ENCODE results near the gene PDE10A. TPM values are rescaled to one million over a fixed set of nuclear protein-coding genes. Genes with fewer than 3 reads are reported as not detected.
"Not testable (repeated sequence)": the region's sequence is repeated elsewhere in the genome, so short reads cannot be mapped to it uniquely, and the experiment has no call there.

The PDE10A gene
- total and polyA plus RNA-seq, 7 donors: 1.2 to 33.5 (median 7.4) TPM; not detected in 1

DNA sequence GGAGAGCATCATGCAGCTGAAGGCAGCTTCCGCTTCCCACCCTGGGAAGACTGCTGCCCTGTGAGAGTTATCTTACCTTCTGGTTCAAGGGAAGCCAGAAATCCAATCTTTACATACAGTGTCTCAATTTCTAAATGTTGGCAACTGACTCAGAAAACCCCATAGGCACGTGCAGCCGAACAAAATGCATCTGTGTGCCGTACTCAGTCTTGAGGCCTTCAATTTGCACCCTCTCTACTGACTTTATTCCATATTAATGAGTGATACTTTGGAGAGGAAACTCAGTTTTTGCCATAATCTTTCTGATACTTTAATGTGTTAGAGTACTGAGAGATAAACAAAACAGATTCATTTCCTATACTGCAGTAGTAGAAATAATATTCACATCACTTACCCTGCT is 181.1 kb downstream of the PDE10A start:
- no peaks in the 10 kb centered on the region for H3K4me1 ChIP-seq
- H3K9me3 ChIP-seq: no peaks in the 10 kb centered on the region
- no peaks in the 10 kb centered on the region for H3K36me3 ChIP-seq
- TF ChIP-seq EP300 (IDR thresholded peaks at IDR 0.05): no peak
- no peak for TF ChIP-seq POLR2AphosphoS5 (IDR thresholded peaks at IDR 0.05)
- TF ChIP-seq CTCF (IDR thresholded peaks at IDR 0.05): no peak
- TF ChIP-seq POLR2A (IDR thresholded peaks at IDR 0.05): no peak
- 90 to 91% methylated on average over 4 of the region's 4 CpGs for WGBS, 2 donors
- no peak overlapping the region for H3K27ac ChIP-seq
- intact Hi-C loops (cut with DNase I): no loop called here
- no peak for DNase-seq
- H3K27me3 ChIP-seq: no peaks in the 10 kb centered on the region
- H3K4me3 ChIP-seq: no peak overlapping the region

DNA sequence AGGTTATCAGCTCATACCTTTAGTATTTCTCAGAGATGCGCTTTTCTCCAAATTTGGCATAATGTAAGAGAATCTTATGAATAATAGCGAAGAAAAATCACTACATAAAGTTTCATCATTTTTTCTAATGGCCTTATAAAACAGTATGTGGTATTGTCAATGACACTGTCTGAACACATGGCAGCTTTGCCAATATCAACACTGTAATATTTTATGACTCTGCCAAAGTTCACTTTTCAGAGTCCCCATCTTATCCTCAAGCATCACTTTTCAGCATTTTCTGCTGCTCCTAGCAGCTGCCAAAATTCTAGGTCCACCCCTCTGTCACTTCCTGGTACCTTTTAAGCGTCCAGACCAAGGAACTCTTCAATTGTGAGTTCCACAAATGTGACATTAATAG is 182.1 kb downstream of the PDE10A start:
- H3K36me3 ChIP-seq: no peaks in the 10 kb centered on the region
- H3K27me3 ChIP-seq: no peaks in the 10 kb centered on the region
- H3K4me3 ChIP-seq: no peak overlapping the region
- no peaks in the 10 kb centered on the region for H3K4me1 ChIP-seq
- WGBS, 2 donors: 16 to 61% methylated on average over 3 of the region's 3 CpGs
- no peak for DNase-seq
- no peaks in the 10 kb centered on the region for H3K9me3 ChIP-seq
- intact Hi-C loops (cut with DNase I): no loop called here
- H3K27ac ChIP-seq: no peak overlapping the region
- TF ChIP-seq POLR2AphosphoS5 (IDR thresholded peaks at IDR 0.05) (no peak), POLR2A (IDR thresholded peaks at IDR 0.05) (no peak), CTCF (IDR thresholded peaks at IDR 0.05) (no peak), EP300 (IDR thresholded peaks at IDR 0.05) (no peak)

DNA sequence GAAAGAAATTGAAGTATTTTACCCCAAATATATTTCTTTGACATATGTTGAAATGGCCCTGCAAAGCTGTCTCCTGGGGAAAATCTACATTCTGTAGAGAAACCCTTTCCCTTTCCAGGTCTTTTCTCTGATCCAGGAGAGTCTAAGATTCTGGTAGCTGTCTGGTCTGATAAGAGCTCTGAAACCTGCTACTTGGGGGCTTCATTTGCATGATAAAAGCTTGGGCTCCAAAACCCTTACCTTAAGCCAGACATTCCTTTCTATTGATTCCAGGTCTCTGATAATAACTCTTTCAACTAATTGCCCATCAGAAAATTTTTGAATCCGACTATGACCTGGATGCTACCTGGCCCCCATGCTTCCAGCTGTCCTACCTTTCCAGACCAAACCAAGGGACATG is 184.5 kb downstream of the PDE10A start:
- no peak for TF ChIP-seq POLR2AphosphoS5 (IDR thresholded peaks at IDR 0.05)
- 88 to 93% methylated on average over 1 of the region's 1 CpG for WGBS, 2 donors
- H3K4me1 ChIP-seq: no peaks in the 10 kb centered on the region
- no peak overlapping the region for H3K4me3 ChIP-seq
- intact Hi-C loops (cut with DNase I): no loop called here
- no peaks in the 10 kb centered on the region for H3K27me3 ChIP-seq
- DNase-seq: no peak
- no peaks in the 10 kb centered on the region for H3K9me3 ChIP-seq
- H3K36me3 ChIP-seq: no peaks in the 10 kb centered on the region
- no peak overlapping the region for H3K27ac ChIP-seq

- H3K36me3 ChIP-seq: no peaks in the 10 kb centered on the region
- H3K27me3 ChIP-seq: no peaks in the 10 kb centered on the region
- H3K4me1 ChIP-seq: no peaks in the 10 kb centered on the region
- H3K9me3 ChIP-seq: no peaks in the 10 kb centered on the region
- no peak for DNase-seq
- WGBS, 2 donors: 93 to 94% methylated on average over 4 of the region's 4 CpGs
- no peak overlapping the region for H3K4me3 ChIP-seq
- H3K27ac ChIP-seq: no peak overlapping the region
- intact Hi-C loops (cut with DNase I): no loop called here
- no peak for TF ChIP-seq EP300 (IDR thresholded peaks at IDR 0.05)
- no peak for TF ChIP-seq POLR2A (IDR thresholded peaks at IDR 0.05)
- no peak for TF ChIP-seq POLR2AphosphoS5 (IDR thresholded peaks at IDR 0.05)
These were observed 193.6 kb downstream of the PDE10A start for GRCh38 chr6:165469483-165469882.

DNA sequence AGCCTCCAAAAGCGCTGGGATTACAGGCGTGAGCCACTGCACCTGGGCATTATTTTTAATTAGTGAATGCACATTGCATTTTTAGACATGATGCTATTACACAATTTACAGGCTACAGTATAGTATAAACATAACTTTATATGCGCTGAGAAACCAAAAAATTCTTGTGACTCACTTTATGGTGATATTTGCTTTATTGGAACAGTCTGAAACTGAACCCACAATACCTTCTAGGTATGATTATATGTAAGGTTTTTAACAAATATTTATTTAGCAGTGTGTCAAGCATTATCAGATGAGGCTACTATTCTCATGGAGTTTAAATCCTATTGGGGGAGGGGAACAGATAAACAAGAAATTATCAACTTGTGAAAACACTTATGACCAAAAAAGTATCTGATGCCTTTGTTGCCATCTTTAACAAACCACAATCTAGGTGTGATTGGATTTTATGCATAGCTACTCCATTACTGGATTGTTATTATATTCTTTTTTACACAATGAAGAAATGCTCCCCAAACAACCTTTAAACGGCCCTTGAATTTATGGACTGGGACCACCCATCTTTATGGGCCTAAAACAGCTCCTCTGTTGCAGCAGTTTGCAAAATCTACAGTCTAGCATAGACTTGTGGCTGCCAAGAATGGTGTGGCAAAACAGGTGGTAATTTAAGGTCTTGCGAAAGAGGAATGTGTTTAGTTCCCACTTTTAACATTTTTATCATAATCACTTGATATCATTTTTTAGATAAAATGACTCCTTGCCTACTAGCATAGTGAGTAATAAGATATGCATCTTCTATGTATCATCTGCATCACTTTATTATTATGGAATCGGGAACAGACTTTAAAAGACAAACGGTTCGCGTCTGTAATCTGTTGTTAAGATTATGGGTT is 194.5 kb downstream of the PDE10A start:
- Histone ChIP-seq H3K9me3 (peaks cover 0 to 2% (median 0%) of the 10 kb centered on the region in 4 donors), H3K4me1 (no peaks in the 10 kb centered on the region), H3K36me3 (no peaks in the 10 kb centered on the region), H3K27me3 (no peaks in the 10 kb centered on the region), H3K27ac (no peak overlapping the region), H3K4me3 (no peak overlapping the region)
- WGBS, 2 donors: 68 to 84% methylated on average over 9 of the region's 9 CpGs
- TF ChIP-seq EP300 (IDR thresholded peaks at IDR 0.05) (no peak), POLR2A (IDR thresholded peaks at IDR 0.05) (no peak), CTCF (IDR thresholded peaks at IDR 0.05) (no peak), POLR2AphosphoS5 (IDR thresholded peaks at IDR 0.05) (no peak)
- intact Hi-C loops (cut with DNase I): no loop called here
- no peak for DNase-seq

DNA sequence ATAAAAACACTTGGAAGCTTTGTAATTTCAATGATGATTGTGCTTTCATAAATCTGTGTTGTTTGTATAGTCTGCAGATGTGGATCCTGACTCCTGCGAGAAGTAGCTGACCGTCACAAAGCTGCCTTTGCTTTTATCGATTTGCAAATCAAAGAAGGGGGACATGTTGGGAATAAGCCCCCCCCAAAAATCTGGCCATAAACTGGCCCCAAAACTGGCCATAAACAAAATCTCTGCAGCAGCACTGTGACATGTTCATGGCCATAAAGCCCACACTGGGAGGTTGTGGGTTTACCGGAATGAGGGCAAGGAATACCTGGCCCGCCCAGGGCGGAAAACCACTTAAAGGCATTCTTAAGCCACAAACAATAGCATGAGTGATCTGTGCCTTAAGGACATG is 199.5 kb downstream of the PDE10A start:
- 91 to 95% methylated on average over 6 of the region's 6 CpGs for WGBS, 2 donors
- intact Hi-C loops (cut with DNase I); H3K27me3 ChIP-seq; H3K27ac ChIP-seq; H3K9me3 ChIP-seq; H3K36me3 ChIP-seq; H3K4me3 ChIP-seq; H3K4me1 ChIP-seq; DNase-seq: not testable (repeated sequence)

GRCh38 chr6:165459605-165460301 is 203.3 kb downstream of the PDE10A start:
- H3K27ac ChIP-seq; H3K4me3 ChIP-seq; H3K27me3 ChIP-seq; intact Hi-C loops (cut with DNase I); H3K9me3 ChIP-seq; H3K4me1 ChIP-seq; H3K36me3 ChIP-seq; DNase-seq: not testable (repeated sequence)
- WGBS, 2 donors: 26 to 68% methylated on average over 12 of the region's 12 CpGs

Measured in sigmoid colon (tissue), 7 donors.